Activated B cell treated with CpG ODN at 0.5 μM for 24 hours (primary cell): ENCODE results near the gene WFIKKN1. TPM values are rescaled to one million over a fixed set of nuclear protein-coding genes. Genes with fewer than 3 reads are reported as not detected.

ENCODE experiments used
- ATAC-seq: fragments of 200-7000 bp; cut with Tn5 transposase; one replicate; pipeline ENCODE4 v1.10.0; 2021; ENCODE audit warnings: low read depth, mild to moderate bottlenecking, moderate library complexity
- CTCF ChIA-PET: fragments of 350-600 bp; sonication (Branson Sonifier 250); formaldehyde crosslinking; loops from one replicate; lab custom pipeline; 2021; ENCODE audit warnings: antibody characterized with exemption; lab: Charles Lee
- POLR2A ChIA-PET: fragments of 350-600 bp; sonication (Branson Sonifier 250); formaldehyde crosslinking; loops from one replicate; lab custom pipeline; 2021; ENCODE audit warnings: antibody characterized with exemption; lab: Charles Lee
- DNase-seq: peaks from one replicate; pipeline ENCODE4 v3.0.0; 2022
- H3K27ac Mint-ChIP-seq: one replicate; pipeline ENCODE4 v1.8.0; 2020; ENCODE audit warnings: mixed read lengths
- H3K27me3 Mint-ChIP-seq: one replicate; pipeline ENCODE4 v1.8.0; 2021; ENCODE audit warnings: mixed read lengths
- H3K36me3 Mint-ChIP-seq: one replicate; pipeline ENCODE4 v1.8.0; 2021; ENCODE audit warnings: low read depth, mixed read lengths
- H3K4me1 Mint-ChIP-seq: one replicate; pipeline ENCODE4 v1.8.0; 2021; ENCODE audit warnings: mixed read lengths
- H3K4me3 Mint-ChIP-seq: one replicate; pipeline ENCODE4 v1.8.0; 2020; ENCODE audit warnings: mild to moderate bottlenecking, mixed read lengths
- H3K9me3 Mint-ChIP-seq: one replicate; pipeline ENCODE4 v1.8.0; 2020; ENCODE audit warnings: mixed read lengths
- intact Hi-C: fragments of 100-400 bp; cut with micrococcal nuclease; formaldehyde crosslinking; loops from one replicate; pipeline ENCODE4 v1.15.1; 2024
- total RNA-seq: library from RNA; stranded (reverse); gene quantifications from 2 replicates; pipeline ENCODE4 v1.2.3, GENCODE V29; 2022
- TF ChIP-seq, protein P1 (sequence below): fragments of 200-600 bp; IDR thresholded peaks from one replicate; pipeline ENCODE4 v1.8.0; 2022; ENCODE audit warnings: antibody characterized with exemption, mild to moderate bottlenecking

Gene WFIKKN1
- total RNA-seq, 1 donor from 2014 or later: 0.47 TPM

DNA sequence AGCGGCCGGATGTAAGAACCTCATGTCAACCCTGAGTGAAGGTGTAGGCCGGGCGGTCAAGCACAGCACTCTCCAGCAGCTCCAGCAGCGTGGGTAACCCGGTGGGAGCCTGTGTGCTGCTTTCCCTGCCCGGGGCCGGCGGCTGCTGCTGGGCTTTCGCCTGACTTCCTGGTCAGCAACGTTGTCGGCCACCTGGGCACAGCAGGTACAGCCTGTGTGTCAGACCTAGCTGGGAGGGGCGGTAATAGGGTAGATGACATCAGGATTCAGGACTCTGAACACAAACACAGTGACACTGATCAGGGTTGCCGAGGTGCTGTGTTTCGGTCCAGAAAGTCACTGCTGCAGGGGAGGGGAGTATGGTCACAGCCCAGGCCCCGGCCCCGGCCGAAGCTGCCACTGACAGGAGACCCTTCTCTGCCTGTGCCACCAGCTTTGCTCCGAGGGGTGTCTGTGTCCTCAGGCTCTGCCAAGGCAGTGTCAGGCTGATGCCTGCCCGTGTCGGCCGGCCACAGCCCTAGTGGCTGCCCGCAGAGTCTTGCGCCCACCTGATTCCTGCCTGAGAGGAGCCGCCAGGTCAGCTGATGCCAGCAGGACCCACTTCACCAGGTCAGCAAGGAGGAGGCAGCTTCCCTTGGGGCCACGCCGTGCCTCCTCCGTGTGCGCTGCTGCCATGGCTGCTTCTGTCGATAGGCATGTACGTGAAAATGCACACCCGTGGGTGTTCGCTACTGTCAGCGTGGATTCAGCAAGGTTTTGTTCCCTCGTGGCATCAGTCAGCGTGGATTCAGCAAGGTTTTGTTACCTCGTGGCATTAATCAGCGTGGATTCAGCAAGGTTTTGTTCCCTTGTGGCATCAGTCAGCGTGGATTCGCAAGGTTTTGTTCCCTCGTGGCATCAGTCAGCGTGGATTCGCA is 31.7 kb upstream of the WFIKKN1 start:
- H3K27me3 Mint-ChIP-seq: no peaks in the 10 kb centered on the region
- ATAC-seq: no peak
- H3K27ac Mint-ChIP-seq: no peak overlapping the region
- TF ChIP-seq, protein P1, sequence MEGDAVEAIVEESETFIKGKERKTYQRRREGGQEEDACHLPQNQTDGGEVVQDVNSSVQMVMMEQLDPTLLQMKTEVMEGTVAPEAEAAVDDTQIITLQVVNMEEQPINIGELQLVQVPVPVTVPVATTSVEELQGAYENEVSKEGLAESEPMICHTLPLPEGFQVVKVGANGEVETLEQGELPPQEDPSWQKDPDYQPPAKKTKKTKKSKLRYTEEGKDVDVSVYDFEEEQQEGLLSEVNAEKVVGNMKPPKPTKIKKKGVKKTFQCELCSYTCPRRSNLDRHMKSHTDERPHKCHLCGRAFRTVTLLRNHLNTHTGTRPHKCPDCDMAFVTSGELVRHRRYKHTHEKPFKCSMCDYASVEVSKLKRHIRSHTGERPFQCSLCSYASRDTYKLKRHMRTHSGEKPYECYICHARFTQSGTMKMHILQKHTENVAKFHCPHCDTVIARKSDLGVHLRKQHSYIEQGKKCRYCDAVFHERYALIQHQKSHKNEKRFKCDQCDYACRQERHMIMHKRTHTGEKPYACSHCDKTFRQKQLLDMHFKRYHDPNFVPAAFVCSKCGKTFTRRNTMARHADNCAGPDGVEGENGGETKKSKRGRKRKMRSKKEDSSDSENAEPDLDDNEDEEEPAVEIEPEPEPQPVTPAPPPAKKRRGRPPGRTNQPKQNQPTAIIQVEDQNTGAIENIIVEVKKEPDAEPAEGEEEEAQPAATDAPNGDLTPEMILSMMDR: no peak
- ChIA-PET CTCF (interaction anchor here (0.7 kb wide), 1 partner anchor 11 kb away, joined by 3 read pairs; no protein-coding TSS in a partner anchor), POLR2A (interaction anchor here (0.6 kb wide), 1 partner anchor 882 kb away, joined by 5 read pairs; no protein-coding TSS in a partner anchor)
- H3K36me3 Mint-ChIP-seq: peaks cover 12% of the 10 kb centered on the region
- DNase-seq: no peak
- H3K4me1 Mint-ChIP-seq: peaks cover under 1% of the 10 kb centered on the region
- H3K9me3 Mint-ChIP-seq: no peaks in the 10 kb centered on the region
- intact Hi-C loops: no loop called here
- H3K4me3 Mint-ChIP-seq: no peak overlapping the region

DNA sequence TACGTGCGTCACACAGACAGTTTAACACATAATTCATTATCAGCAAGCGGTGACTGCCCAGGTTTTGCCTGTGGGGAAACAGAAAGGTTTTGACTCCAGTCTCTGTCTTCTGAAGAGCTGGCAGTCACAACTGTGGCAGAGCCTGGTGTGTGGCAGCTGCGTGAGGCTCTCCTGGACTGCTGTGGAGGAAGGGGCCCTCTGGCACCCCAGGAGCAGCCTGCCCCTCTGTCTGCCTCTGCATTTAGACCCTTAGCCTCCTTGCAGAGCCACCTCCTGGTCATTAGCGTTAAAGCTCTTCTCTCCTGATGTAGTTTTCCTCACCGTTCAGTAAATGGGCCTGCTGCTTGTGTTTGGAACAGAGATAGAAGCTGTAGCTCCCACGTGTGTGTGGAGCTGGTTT is 30.0 kb upstream of the WFIKKN1 start:
- ATAC-seq (no peak), DNase-seq (no peak)
- Mint-ChIP-seq H3K4me1 (no peaks in the 10 kb centered on the region), H3K27me3 (no peaks in the 10 kb centered on the region), H3K27ac (no peak overlapping the region), H3K9me3 (no peaks in the 10 kb centered on the region), H3K36me3 (peaks cover 15% of the 10 kb centered on the region), H3K4me3 (no peak overlapping the region)
- CTCF ChIA-PET: no interaction called here
- POLR2A ChIA-PET: no interaction called here
- TF ChIP-seq, protein P1: no peak
- intact Hi-C loops: no loop called here

DNA sequence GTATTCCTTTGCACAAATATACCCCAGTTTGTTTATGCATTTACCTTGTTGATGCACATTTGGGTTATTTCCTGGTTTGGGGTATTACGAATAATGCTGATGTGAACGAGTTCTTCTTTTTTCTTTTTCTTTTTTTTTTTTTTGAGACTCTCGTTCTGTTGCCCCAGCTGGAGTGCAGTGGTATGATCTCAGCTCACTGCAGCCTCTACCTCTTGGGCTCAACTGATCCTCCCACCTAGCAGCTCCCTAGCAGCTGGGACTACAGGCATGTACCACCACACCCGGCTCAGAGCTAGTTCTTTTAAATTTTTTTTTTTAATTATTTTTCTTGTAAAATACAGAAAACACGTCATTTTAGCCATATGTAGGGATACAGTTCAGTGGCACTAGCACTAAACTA is 26.9 kb upstream of the WFIKKN1 start:
- intact Hi-C loops: no loop called here
- peaks cover 6% of the 10 kb centered on the region for H3K4me1 Mint-ChIP-seq
- H3K4me3 Mint-ChIP-seq: no peak overlapping the region
- TF ChIP-seq, protein P1: no peak
- ATAC-seq (no peak), DNase-seq (no peak)
- H3K27me3 Mint-ChIP-seq: no peaks in the 10 kb centered on the region
- no peak overlapping the region for H3K27ac Mint-ChIP-seq
- peaks cover 7% of the 10 kb centered on the region for H3K36me3 Mint-ChIP-seq
- CTCF ChIA-PET: interaction anchor here (0.7 kb wide), 1 partner anchor 163 kb away, joined by 3 read pairs; no protein-coding TSS in a partner anchor
- peaks cover 3% of the 10 kb centered on the region for H3K9me3 Mint-ChIP-seq
- POLR2A ChIA-PET: no interaction called here

DNA sequence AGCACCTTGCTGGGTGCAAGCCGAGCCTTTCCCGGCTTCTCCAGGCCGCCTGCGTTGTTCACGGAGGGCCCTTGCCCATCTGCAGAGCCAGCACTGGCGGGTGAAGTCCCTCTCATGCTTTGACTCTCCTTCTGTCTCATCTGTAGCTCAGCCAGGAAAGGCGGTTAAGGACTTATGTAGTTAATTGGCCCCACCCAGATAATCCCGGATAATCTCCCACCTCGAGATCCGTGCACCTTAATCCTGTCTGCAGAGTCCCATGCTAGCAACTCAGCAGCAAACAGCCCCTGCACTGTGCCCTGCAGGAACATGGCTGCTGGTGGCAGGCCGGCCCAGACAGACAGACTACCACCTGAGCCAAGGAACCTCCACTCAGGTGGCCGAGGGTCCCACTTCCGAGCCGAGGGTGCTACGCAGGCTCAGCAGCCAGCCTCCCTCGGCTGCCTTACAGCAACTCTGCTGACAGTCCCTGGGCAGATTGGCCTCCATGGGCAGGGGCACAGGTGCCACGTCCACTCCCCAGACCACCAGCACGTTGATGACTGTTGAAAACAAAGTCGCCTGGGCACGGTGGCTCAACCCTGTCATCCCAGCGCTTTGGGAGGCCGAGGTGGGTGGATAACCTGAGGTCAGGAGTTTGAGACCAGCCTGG is 24.0 kb upstream of the WFIKKN1 start:
- H3K36me3 Mint-ChIP-seq: peaks cover 6% of the 10 kb centered on the region
- ATAC-seq (no peak), DNase-seq (no peak)
- no peaks in the 10 kb centered on the region for H3K27me3 Mint-ChIP-seq
- no peak overlapping the region for H3K4me3 Mint-ChIP-seq
- H3K27ac Mint-ChIP-seq: no peak overlapping the region
- H3K4me1 Mint-ChIP-seq: peaks cover 14% of the 10 kb centered on the region
- intact Hi-C loops: no loop called here
- CTCF ChIA-PET: no interaction called here
- H3K9me3 Mint-ChIP-seq: peaks cover 3% of the 10 kb centered on the region
- TF ChIP-seq, protein P1: no peak
- POLR2A ChIA-PET: no interaction called here

DNA sequence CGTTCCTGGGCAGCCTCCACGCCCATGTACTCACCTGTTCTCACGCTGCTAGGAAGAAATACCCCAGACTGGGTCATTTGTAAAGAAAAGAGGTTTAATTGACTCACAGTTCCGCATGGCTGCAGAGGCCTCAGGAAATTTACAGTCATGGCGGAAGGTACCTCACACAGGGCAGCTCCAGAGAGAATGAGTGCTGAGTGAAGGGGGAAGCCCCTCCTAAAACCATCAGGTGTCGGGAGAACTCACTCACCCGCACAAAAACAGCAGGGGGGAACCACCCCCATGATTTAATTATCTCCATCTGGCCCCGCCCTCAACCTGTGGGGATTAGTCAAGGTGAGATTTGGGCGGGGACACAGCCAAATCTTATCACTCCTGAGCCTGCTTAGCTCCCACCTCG is 22.8 kb upstream of the WFIKKN1 start:
- intact Hi-C loops: no loop called here
- H3K4me3 Mint-ChIP-seq: no peak overlapping the region
- peaks cover 14% of the 10 kb centered on the region for H3K4me1 Mint-ChIP-seq
- H3K27ac Mint-ChIP-seq: no peak overlapping the region
- POLR2A ChIA-PET: interaction anchor here (0.6 kb wide), 2 partner anchors 20 to 556 kb away, joined by 5 read pairs; no protein-coding TSS in a partner anchor
- peak; percentile 25 for ATAC-seq
- DNase-seq: no peak
- TF ChIP-seq, protein P1: no peak
- peaks cover 3% of the 10 kb centered on the region for H3K9me3 Mint-ChIP-seq
- no peaks in the 10 kb centered on the region for H3K27me3 Mint-ChIP-seq
- peaks cover 6% of the 10 kb centered on the region for H3K36me3 Mint-ChIP-seq
- CTCF ChIA-PET: no interaction called here
